HepG2 (cell line): ENCODE data around the gene LRPAP1. TPM values are rescaled to one million over a fixed set of nuclear protein-coding genes. Genes with fewer than 3 reads are reported as not detected.
A peak's percentile ranks its signal among the peaks of the same experiment; 100 is the strongest.

Experiments used
- BRD4 ChIP-seq: sonication (generic); formaldehyde crosslinking; IDR thresholded peaks from 2 replicates; pipeline ENCODE4 v1.4.0; 2020; ENCODE audit warnings: missing genetic modification reagents
- FIP1L1 ChIP-seq: fragments of 200-400 bp; formaldehyde crosslinking; IDR thresholded peaks from 2 replicates; pipeline ENCODE4 v1.6.1; 2018; ENCODE audit warnings: low read depth, mild to moderate bottlenecking, low read length, moderate library complexity, borderline replicate concordance; ENCODE audit not compliant: insufficient read depth
- FOXJ3 ChIP-seq: sonication (generic); formaldehyde crosslinking; IDR thresholded peaks from 2 replicates; pipeline ENCODE4 v1.4.0; 2020; ENCODE audit warnings: missing genetic modification reagents, mild to moderate bottlenecking, borderline replicate concordance
- HNRNPLL ChIP-seq: fragments of 200-400 bp; formaldehyde crosslinking; IDR thresholded peaks from 2 replicates; pipeline ENCODE4 v1.6.1; 2017; ENCODE audit warnings: mild to moderate bottlenecking, low read depth, low read length; ENCODE audit not compliant: poor library complexity, severe bottlenecking
- LCORL ChIP-seq, 2 experiments: fragments of 450-650 bp in 1 of 2; sonication (generic) in 1 of 2; formaldehyde crosslinking in 1 of 2; IDR thresholded peaks; 2 replicates each; pipeline versions ENCODE4 v1.5.0 to v1.6.1; 2017 to 2020; ENCODE audit warnings: antibody characterized with exemption in 1 of 2, missing genetic modification reagents in 1 of 2
- SP1 ChIP-seq, 2 experiments: fragments of 450-650 bp in 1 of 2; sonication (generic) in 1 of 2; formaldehyde crosslinking in 1 of 2; IDR thresholded peaks; 2 replicates each; pipeline versions ENCODE4 v1.4.0 to v1.6.1; 2016 to 2020; ENCODE audit warnings: missing genetic modification reagents in 1 of 2
- ZNF557 ChIP-seq: sonication (generic); formaldehyde crosslinking; IDR thresholded peaks from 2 replicates; pipeline ENCODE4 v1.4.0; 2020; ENCODE audit warnings: missing genetic modification reagents
- ZNF567 ChIP-seq: sonication (generic); formaldehyde crosslinking; IDR thresholded peaks from 2 replicates; pipeline ENCODE4 v1.8.1; 2023; ENCODE audit warnings: mild to moderate bottlenecking, missing genetic modification reagents, borderline replicate concordance
- ZNF652 ChIP-seq: IDR thresholded peaks from 2 replicates; pipeline ENCODE4 v1.6.1; 2016; ENCODE audit warnings: low read depth, borderline replicate concordance
- ZNF788 ChIP-seq: sonication (generic); formaldehyde crosslinking; IDR thresholded peaks from 2 replicates; pipeline ENCODE4 v1.5.0; 2020; ENCODE audit warnings: mild to moderate bottlenecking, missing genetic modification reagents, borderline replicate concordance
- ZNF850 ChIP-seq: sonication (generic); formaldehyde crosslinking; conservative IDR thresholded peaks from 2 replicates; pipeline ENCODE4 v1.9.0; 2021; ENCODE audit warnings: mild to moderate bottlenecking, missing genetic modification reagents
- ZSCAN22 ChIP-seq: sonication (generic); formaldehyde crosslinking; IDR thresholded peaks from 2 replicates; pipeline ENCODE4 v1.4.0; 2020; ENCODE audit warnings: mild to moderate bottlenecking, missing genetic modification reagents
- polyA plus RNA-seq, 8 experiments: library from polyadenylated mRNA; depleted of rRNA in 3 of 8; stranded (reverse) in 7 of 8; unstranded in 1 of 8; fragments of >200 nt; fragmentation: Illumina TruSeq in 4 of 8; extraction: Trizol in 4 of 8; gene quantifications; 2 replicates each; pipeline versions ENCODE4 v1.2.1 to v1.2.3, GENCODE V29; 2011 to 2016; ENCODE audit warnings: low read depth in 4 of 8, missing spikeins in 1 of 8, mixed read lengths in 1 of 8; ENCODE audit not compliant: insufficient read depth in 1 of 8
- total RNA-seq, 5 experiments: library from RNA; depleted of rRNA; stranded (reverse); fragments of >200 nt; fragmentation: Illumina TruSeq; extraction: Trizol; gene quantifications; 2 replicates each; pipeline ENCODE4 v1.2.3, GENCODE V29; 2016; ENCODE audit warnings: low read depth in 1 of 5
- TF ChIP-seq, protein P1 (sequence below): sonication (generic); formaldehyde crosslinking; IDR thresholded peaks from 2 replicates; pipeline ENCODE4 v1.4.0; 2020; ENCODE audit warnings: missing genetic modification reagents
- TF ChIP-seq, protein P2 (sequence below): sonication (generic); formaldehyde crosslinking; conservative IDR thresholded peaks from 2 replicates; pipeline ENCODE4 v1.4.0; 2020; ENCODE audit warnings: missing genetic modification reagents
- TF ChIP-seq, protein P3 (sequence below): sonication (generic); formaldehyde crosslinking; IDR thresholded peaks from 2 replicates; pipeline ENCODE4 v1.9.0; 2021; ENCODE audit warnings: mild to moderate bottlenecking, missing genetic modification reagents

Gene LRPAP1
- total and polyA plus RNA-seq, 2 of the 13 experiments (the other 11 are each of a cell fraction or from before 2014, with no cell fraction given) = 153 to 191 TPM

- TF ChIP-seq, protein P1, sequence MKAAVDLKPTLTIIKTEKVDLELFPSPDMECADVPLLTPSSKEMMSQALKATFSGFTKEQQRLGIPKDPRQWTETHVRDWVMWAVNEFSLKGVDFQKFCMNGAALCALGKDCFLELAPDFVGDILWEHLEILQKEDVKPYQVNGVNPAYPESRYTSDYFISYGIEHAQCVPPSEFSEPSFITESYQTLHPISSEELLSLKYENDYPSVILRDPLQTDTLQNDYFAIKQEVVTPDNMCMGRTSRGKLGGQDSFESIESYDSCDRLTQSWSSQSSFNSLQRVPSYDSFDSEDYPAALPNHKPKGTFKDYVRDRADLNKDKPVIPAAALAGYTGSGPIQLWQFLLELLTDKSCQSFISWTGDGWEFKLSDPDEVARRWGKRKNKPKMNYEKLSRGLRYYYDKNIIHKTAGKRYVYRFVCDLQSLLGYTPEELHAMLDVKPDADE (CRISPR knock-in tag) = no peak
- no peak for TF ChIP-seq ZSCAN22 (CRISPR knock-in tag)
- no peak for TF ChIP-seq LCORL (IDR thresholded peaks at IDR 0.05)
- TF ChIP-seq LCORL (CRISPR knock-in tag; IDR thresholded peaks at IDR 0.05) = no peak; the same call in 1 of the 2 replicates
- no peak for TF ChIP-seq ZNF850 (CRISPR knock-in tag)
- peak; percentile 62 for TF ChIP-seq HNRNPLL
- TF ChIP-seq ZNF567 (CRISPR knock-in tag) = no peak
- TF ChIP-seq, protein P2, sequence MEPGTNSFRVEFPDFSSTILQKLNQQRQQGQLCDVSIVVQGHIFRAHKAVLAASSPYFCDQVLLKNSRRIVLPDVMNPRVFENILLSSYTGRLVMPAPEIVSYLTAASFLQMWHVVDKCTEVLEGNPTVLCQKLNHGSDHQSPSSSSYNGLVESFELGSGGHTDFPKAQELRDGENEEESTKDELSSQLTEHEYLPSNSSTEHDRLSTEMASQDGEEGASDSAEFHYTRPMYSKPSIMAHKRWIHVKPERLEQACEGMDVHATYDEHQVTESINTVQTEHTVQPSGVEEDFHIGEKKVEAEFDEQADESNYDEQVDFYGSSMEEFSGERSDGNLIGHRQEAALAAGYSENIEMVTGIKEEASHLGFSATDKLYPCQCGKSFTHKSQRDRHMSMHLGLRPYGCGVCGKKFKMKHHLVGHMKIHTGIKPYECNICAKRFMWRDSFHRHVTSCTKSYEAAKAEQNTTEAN (CRISPR knock-in tag) = 0 out of 2 replicates have a peak, but pooled peaks have one; percentile 17
- TF ChIP-seq ZNF557 = no peak
- no peak for TF ChIP-seq FIP1L1
- no peak for TF ChIP-seq SP1 (IDR thresholded peaks at IDR 0.05)
- TF ChIP-seq SP1 (CRISPR knock-in tag; IDR thresholded peaks at IDR 0.05) = peak; percentile 76
- TF ChIP-seq, protein P3, sequence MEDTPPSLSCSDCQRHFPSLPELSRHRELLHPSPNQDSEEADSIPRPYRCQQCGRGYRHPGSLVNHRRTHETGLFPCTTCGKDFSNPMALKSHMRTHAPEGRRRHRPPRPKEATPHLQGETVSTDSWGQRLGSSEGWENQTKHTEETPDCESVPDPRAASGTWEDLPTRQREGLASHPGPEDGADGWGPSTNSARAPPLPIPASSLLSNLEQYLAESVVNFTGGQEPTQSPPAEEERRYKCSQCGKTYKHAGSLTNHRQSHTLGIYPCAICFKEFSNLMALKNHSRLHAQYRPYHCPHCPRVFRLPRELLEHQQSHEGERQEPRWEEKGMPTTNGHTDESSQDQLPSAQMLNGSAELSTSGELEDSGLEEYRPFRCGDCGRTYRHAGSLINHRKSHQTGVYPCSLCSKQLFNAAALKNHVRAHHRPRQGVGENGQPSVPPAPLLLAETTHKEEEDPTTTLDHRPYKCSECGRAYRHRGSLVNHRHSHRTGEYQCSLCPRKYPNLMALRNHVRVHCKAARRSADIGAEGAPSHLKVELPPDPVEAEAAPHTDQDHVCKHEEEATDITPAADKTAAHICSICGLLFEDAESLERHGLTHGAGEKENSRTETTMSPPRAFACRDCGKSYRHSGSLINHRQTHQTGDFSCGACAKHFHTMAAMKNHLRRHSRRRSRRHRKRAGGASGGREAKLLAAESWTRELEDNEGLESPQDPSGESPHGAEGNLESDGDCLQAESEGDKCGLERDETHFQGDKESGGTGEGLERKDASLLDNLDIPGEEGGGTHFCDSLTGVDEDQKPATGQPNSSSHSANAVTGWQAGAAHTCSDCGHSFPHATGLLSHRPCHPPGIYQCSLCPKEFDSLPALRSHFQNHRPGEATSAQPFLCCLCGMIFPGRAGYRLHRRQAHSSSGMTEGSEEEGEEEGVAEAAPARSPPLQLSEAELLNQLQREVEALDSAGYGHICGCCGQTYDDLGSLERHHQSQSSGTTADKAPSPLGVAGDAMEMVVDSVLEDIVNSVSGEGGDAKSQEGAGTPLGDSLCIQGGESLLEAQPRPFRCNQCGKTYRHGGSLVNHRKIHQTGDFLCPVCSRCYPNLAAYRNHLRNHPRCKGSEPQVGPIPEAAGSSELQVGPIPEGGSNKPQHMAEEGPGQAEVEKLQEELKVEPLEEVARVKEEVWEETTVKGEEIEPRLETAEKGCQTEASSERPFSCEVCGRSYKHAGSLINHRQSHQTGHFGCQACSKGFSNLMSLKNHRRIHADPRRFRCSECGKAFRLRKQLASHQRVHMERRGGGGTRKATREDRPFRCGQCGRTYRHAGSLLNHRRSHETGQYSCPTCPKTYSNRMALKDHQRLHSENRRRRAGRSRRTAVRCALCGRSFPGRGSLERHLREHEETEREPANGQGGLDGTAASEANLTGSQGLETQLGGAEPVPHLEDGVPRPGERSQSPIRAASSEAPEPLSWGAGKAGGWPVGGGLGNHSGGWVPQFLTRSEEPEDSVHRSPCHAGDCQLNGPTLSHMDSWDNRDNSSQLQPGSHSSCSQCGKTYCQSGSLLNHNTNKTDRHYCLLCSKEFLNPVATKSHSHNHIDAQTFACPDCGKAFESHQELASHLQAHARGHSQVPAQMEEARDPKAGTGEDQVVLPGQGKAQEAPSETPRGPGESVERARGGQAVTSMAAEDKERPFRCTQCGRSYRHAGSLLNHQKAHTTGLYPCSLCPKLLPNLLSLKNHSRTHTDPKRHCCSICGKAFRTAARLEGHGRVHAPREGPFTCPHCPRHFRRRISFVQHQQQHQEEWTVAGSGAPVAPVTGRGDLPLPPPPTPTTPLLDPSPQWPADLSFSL = no peak
- no peak for TF ChIP-seq ZNF652
- TF ChIP-seq ZNF788 = peak; percentile 84
- TF ChIP-seq BRD4 (CRISPR knock-in tag) = peak; percentile 63; the same call in 1 of the 2 replicates
- TF ChIP-seq FOXJ3 (CRISPR knock-in tag) = no peak
Measured at GRCh38 chr4:3531879-3532750, at the start of gene LRPAP1 (continued).
